Measurements from ENCODE around the gene TGFBR1.

Gene TGFBR1

DNA sequence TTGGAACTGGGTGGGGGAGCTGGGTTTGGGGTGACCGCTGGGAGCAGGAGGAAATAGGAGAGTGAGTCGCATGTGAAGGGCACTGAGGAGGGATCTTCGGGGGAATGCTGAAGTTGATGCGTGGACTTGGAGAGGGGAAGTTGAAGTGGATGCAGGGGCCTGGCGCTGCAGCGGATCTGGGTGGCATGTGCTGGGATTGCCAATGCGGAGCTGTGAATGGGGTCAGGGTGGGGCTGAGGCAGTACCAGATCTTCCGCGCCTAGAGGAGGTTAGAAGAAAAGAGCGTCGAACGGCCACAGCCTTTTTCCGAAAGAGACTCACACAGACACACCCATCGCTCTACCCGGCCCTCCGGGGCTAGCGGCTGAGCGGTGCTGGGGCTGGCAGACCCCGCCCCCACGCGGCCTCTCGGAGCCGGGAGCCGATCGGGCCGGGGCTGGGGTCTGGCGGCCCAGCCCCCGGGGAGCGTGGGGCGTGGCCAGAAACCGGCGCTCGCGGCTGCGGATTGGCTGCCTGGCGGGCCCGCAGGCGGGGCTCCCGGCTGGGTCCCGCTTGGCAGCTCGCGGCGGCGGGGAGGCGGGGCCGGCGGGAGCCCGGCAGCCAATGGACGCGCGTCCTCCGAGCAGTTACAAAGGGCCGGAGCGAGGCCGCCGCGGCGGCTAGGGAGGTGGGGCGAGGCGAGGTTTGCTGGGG lies at the start of gene TGFBR1:
Gene TGFBR1, plus strand, starts transcription at position 655 of the 693 bp plus-strand sequence. CDS start 93 bp downstream, outside the sequence.
- DNase-seq = peak; percentile 69

DNA sequence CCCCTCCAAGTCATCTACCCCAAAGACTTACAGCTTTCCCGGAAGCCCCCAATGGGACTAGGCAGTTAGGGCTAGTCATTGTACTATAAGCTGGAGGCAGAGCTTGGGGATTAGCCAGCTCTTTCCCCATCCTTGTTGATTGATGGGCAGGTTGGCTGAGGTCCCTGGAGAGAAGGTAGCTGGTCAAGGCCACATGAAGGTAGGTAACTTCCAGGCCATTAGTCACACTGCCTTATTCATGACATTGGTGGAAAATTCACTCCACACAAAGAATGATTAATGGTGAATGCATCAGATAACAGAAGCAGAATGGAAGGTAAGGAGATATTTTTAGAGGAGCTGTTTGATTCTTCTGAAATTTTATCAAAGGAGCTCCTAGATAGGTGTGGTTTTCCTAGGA lies 49.5 kb upstream of the TGFBR1 start:
- DNase-seq = no peak

DNA sequence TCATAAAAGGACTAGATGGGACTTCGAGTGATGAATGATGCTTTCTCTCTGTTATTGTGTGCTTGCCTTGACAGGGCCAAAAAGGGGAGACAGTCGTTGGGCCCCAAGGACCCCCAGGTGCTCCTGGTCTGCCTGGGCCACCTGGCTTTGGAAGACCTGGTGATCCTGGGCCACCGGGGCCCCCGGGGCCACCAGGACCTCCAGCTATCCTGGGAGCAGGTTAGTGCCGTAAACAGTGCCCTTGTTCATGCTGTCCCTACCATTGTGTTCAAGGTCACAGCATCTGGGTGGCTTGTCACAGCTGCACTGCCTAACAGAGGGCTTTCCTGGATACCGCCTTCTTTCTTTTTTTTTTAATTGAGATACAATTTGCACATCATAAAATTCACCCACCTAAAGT lies 48.7 kb upstream of the TGFBR1 start:
- no peak for DNase-seq

DNA sequence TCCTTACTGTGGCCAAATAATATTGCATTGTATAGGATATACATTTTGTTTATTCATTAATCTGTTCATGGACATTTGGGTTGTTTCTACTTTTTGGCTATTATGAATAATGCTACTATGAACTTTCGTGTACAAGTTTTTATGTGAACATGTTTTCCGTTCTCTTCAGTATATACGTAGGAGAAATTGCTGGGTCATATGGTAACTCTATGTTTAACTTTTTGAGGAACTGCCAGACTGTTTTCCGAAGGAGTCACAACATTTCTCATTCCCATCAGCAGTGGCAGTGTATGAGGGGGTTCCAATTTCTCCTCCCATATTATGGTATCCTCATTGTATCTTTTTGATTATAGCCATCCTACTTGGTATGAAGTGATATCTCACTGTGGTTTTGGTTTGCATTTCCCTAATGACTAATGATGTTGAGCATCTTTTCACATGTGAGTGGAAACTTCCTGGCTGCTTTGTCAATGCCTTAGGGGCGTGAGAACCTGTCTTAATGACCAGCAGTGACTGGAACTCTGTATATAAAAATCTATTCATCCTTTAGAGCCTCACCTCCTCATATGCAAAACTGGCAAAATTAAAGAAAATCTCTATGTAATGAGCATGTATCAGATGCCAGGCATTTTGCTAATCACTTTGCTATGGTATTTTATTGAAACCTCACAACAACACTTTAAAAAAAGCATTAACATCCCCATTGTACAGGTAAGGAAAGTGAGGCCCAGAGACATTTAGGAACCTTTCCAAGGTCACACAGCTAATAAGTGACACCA lies 47.8 kb upstream of the TGFBR1 start:
- DNase-seq = no peak

DNA sequence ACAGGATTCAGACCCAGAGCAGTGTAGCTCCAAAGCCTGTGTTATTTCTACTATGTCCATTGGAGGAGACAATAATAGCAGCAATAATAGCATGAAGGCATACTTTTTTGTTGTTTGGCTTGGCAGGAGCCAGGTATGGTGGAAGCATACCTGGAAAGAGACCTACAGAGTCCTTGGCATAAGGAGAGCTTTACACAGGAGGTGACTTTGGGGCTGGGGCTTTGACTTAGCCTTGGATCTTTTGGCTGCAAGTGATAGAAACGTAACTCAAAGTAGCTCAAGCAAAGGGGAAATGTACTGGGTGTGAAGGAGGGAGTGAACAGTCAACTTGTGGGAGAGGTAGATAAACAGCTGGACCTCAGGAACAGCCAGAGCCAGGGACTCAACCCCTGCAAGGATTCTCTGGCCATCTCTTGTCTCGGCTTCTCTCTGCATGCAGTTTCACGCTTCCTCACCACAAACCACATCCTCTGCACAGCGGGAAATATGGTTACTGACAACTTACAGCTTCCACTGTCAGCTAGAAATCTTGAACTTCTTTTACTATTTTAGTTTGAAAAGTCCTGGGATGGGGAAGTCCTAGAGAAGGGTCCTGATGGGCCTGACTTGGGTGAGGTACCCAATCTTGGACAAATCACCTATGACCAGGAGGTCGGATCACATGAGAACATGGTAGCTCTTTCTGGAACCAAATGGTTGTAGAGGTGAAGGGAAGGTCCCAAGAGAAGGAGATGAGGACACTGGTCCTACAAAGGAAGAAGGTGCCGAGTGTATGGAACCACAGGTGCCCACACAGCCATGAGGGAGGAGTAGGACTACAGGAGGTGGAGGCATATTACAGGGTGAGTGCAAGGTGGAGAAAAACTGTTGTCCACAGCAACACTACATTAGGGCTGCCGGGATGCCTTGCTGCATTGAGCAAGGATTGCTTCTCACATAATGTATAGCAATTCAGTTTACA lies 47.0 kb upstream of the TGFBR1 start:
- no peak for DNase-seq

DNA sequence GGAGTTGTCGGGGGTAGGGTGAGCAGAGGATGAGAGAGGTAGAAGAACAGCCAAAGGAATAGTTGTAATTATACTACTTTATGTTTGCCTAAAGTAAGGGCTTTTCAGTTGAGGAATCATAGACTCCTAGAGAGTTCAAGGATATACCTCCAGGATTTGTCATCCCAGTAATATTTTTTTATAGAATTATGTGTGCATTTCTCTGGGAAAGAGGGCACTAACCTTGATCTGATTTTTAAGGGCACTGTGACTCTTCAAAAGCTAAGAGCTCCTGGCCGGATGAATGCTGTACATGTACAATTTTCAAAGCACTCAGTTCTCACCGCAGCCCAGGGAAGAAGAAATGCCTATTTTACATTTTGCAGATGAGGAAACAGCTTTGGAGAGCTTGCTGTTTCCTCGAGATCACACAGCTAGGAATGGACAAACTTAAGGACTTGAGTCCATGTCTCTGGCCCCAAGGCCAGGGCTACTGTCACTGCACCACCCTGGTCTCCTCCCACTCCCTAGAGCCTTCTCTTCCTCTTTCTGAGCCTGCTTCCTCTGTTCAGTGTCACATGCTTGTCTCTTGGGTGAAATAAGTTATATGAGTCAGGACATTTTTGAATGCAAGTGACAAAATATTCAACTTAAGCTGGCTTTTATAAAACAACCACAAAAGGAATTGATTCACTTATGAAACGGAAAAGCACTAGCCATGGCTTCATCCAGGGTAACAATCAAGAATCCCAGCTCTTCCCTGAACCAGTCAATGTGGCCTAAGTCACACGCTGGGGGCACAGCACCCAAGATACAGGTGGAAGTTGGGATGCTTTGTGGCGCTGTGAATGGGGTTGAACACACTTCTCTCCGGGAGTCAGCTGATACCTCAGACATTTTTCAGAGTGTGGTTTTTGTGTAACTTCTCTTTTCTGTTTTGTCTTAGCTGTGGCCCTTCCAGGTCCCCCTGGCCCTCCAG lies 45.7 kb upstream of the TGFBR1 start:
- DNase-seq = no peak

DNA sequence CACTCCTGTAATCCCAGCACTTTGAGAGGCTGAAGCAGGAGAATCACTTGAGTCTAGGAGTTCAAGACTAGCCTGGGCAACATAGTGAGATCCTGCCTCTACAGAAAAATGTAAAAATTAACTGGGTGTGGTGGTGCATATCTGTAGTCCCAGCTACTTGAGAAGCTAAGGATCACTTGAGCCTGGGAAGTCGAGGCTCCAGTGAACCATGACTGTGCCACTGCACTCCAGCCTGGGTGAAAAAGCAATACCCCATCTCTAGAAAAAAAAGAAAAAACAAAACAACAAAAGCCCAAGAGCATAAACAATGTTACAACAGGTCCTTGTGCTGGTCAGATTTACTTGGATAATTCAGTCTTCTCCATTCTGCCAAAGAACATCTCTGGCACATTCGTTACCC lies 44.3 kb upstream of the TGFBR1 start:
- no peak for DNase-seq

GRCh38 chr9:99062549-99062948 lies 42.4 kb upstream of the TGFBR1 start:
- no peak for DNase-seq

DNA sequence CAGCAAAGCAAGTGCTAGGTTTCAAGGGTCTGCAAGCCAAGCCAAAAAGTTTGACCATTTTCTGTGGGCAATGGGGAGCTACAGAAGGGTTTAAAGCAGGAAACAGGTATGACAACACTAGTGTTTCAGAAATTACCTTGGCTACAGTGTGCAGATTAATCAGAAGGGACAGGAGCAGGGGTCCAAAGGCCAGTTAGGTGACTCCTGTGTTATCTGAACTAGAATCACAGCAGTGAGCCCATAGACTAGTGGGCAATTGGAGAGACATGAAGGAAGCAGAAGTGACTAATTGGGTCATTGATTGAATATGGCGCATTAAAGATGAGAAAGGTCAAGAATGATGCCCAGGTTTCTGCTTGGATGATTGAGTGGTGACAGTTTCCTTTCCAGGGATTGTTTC lies 41.4 kb upstream of the TGFBR1 start:
- no peak for DNase-seq

- DNase-seq = no peak
Measured at GRCh38 chr9:99066571-99066970, 38.3 kb upstream of the TGFBR1 start.

DNA sequence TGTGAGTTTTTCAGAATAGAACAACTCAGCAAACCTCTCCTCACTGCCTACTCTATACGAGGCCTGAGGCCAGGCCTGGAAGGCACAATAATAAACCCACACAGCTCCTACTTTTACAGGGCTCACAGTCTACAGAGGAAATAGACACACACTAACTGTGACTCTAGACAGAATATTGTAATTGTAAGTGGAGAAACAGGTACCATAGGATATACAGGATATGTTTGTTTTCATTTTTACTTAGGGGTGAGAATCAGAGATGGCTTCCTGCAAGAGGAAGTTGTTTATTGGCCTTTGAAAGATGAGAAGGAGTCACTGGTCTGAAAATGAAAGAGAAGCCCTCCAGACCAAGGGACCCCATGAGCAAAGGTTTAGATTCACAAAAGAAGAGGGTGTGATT lies 35.8 kb upstream of the TGFBR1 start:
- DNase-seq = no peak

GRCh38 chr9:99069546-99069945 lies 35.4 kb upstream of the TGFBR1 start:
- DNase-seq = no peak

DNA sequence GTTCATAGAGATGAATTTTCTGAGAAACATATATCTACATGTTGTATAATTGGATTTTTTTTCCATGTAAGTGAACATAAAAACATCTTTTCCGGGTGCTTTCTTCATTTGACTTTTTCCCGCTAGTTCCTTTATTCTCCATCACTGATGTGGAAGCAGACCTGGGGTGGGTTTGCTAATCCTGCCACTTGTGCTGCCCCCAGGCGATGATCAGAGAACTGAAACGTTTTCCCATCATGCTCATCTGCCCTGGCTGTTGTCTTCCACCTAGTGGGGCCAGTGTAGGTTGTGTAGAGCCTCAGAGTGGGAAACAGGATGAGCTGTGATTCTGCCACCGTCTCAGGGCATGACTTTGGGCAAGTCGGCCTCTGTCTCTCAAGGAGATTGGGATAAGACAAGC lies 34.2 kb upstream of the TGFBR1 start:
- DNase-seq = no peak

DNA sequence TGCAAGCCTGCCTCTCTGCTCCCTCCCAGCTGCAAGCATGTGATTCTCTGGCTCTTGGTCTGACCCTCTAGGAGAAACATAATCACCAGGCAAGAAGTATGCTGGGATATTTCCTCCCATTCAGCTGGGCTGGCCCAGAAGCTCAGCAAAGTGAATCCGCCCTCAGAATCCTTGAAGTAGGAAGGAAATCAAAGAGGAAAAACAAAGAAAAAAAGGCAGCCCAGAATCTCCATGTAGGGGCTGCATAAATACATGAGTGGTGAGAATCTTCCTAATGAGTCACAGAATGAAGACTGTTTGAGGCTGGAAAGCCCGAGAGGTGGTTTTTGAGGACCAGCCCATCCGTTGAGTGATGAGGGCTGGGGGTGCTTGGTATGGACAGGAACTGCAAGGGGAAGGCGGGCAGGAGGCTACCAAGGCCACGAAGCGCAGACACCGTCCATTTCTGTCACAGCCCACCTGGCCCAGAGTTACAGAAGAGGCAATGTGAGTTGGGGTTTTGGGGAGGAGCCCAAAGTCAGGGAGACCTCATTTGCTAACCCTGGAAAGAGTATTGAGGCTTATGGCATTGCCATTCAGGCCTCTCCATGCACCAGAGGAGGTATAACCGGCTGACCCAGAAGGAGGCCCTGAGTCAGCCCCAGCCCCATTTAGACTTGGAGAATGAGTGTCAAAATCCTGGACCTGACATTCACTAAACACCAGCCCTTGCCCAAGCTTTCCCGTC lies 33.4 kb upstream of the TGFBR1 start:
- DNase-seq = no peak

DNA sequence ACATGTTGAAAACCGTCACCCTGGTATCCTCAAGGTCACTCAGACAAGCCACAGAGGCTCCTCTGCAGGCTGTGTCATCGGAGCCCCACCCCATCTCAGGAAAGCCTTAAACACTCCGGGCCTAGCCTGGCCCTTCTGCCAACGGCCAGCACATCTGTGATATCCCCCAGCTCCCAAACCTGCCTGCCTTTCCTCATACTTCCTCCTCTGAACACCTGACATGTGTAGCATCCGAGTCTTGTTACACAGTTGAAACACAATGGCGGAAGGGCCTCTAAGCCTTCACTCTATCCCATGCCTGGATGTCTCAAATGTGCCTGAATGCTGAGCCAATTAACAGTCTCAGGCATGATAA lies 32.9 kb upstream of the TGFBR1 start:
- no peak for DNase-seq

- no peak for DNase-seq
Measured at GRCh38 chr9:99073347-99073746, 31.6 kb upstream of the TGFBR1 start.

GRCh38 chr9:99073985-99074901 lies 30.7 kb upstream of the TGFBR1 start:
- DNase-seq = no peak

DNA sequence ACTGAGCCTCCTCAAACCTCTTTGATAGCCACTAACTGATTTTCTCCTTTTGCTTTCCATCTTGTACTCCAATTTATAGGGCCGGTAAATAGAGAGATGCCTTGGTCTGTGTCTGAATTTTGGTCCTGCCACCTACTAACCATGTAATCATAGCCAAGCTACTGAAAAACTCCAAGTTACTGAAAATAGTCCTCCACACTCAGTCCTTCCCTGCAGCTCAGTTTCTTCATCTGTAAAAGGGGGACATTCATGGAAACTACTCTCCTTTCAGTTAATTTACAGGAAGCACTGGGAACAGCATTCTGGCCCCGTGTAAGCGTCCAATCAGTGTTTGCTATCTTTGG lies 30.0 kb upstream of the TGFBR1 start:
- DNase-seq = no peak

GRCh38 chr9:99075246-99075912 lies 29.5 kb upstream of the TGFBR1 start:
- DNase-seq = no peak

GRCh38 chr9:99076030-99076429 lies 28.9 kb upstream of the TGFBR1 start:
- DNase-seq = no peak
